Measurements from ENCODE around the gene DLGAP1.

GRCh38 chr18:3771121-3771971 lies 683.8 kb downstream of the DLGAP1 start:
- TF ChIP-seq ZFP30 (CRISPR knock-in tag; IDR thresholded peaks at IDR 0.05): no peak
- TF ChIP-seq CREB5 (CRISPR knock-in tag; IDR thresholded peaks at IDR 0.05; ENCODE audit: low read depth): no peak
- TF ChIP-seq TOX (CRISPR knock-in tag; IDR thresholded peaks at IDR 0.05; ENCODE audit: borderline replicate concordance): no peak
- TF ChIP-seq ARNTL (CRISPR knock-in tag; IDR thresholded peaks at IDR 0.05; ENCODE audit: borderline replicate concordance, low read depth): no peak
- no peak for TF ChIP-seq PATZ1 (CRISPR knock-in tag; IDR thresholded peaks at IDR 0.05; ENCODE audit: borderline replicate concordance)
- TF ChIP-seq ESRRG (CRISPR knock-in tag; IDR thresholded peaks at IDR 0.05): no peak
- no peak for TF ChIP-seq PPARA (CRISPR knock-in tag; IDR thresholded peaks at IDR 0.05; ENCODE audit: borderline replicate concordance)
- no peak for TF ChIP-seq GLIS3 (CRISPR knock-in tag; IDR thresholded peaks at IDR 0.05)
- TF ChIP-seq TCF4 (CRISPR knock-in tag; IDR thresholded peaks at IDR 0.05; ENCODE audit: borderline replicate concordance): no peak
- TF ChIP-seq RARB (CRISPR knock-in tag; IDR thresholded peaks at IDR 0.05): no peak
- TF ChIP-seq CSDC2 (CRISPR knock-in tag; IDR thresholded peaks at IDR 0.05): no peak

Data from SK-N-SH treated with all-trans-retinoic acid at 6 μM for 48 hours (cell line).